Heart right ventricle (tissue), 16 donors: ENCODE results near the gene RNF103. TPM values are rescaled to one million over a fixed set of nuclear protein-coding genes. Genes with fewer than 3 reads are reported as not detected.
A peak's percentile ranks its signal among the peaks of the same experiment; 100 is the strongest.
"Not testable (repeated sequence)": the region's sequence is repeated elsewhere in the genome, so short reads cannot be mapped to it uniquely, and the experiment has no call there.

ENCODE experiments used
- ATAC-seq, 8 donors: fragments of 200-7000 bp; cut with Tn5 transposase; one replicate each; pipeline ENCODE4 v1.9.1; 2020; ENCODE audit warnings: mild to moderate bottlenecking in 8 of 8, moderate library complexity in 8 of 8, moderate number of reproducible peaks in 1 of 8
- DNase-seq, 2 donors: peaks; one replicate each; pipeline ENCODE4 v3.0.0-alpha.2; 2020
- H3K27ac ChIP-seq, 10 donors: fragments of 200-600 bp; sonication (generic) in 2 of 10; one replicate each; pipeline versions ENCODE4 v1.5.0 to v1.8.0; 2020 to 2022; ENCODE audit warnings: mild to moderate bottlenecking in 3 of 10
- H3K27me3 ChIP-seq, 7 donors: fragments of 200-600 bp; one replicate each; pipeline ENCODE4 v1.8.0; 2021 to 2022; ENCODE audit warnings: mild to moderate bottlenecking in 2 of 7
- H3K36me3 ChIP-seq, 9 donors: fragments of 200-600 bp; sonication (generic) in 1 of 9; one replicate each; pipeline versions ENCODE4 v1.5.0 to v1.8.0; 2020 to 2022; ENCODE audit warnings: mild to moderate bottlenecking in 2 of 9
- H3K4me1 ChIP-seq, 9 donors: fragments of 200-600 bp; sonication (generic) in 1 of 9; one replicate each; pipeline versions ENCODE4 v1.5.0 to v1.8.0; 2020 to 2022; ENCODE audit warnings: mild to moderate bottlenecking in 4 of 9
- H3K4me3 ChIP-seq, 10 donors: fragments of 200-600 bp; sonication (generic) in 2 of 10; one replicate each; pipeline versions ENCODE4 v1.5.0 to v1.8.0; 2020 to 2022; ENCODE audit warnings: mild to moderate bottlenecking in 7 of 10, moderate library complexity in 2 of 10
- H3K9me3 ChIP-seq, 11 donors: fragments of 200-600 bp in 10 of 11; sonication (generic) in 2 of 11; one replicate each; pipeline versions ENCODE4 v1.5.0 to v1.8.0; 2013 to 2022; ENCODE audit warnings: mild to moderate bottlenecking in 2 of 11, control low read depth in 1 of 11, moderate library complexity in 1 of 11
- CTCF ChIP-seq, 9 donors: fragments of 200-600 bp; sonication (generic) in 2 of 9; IDR thresholded peaks; one replicate each; pipeline versions ENCODE4 v1.5.0 to v1.8.0; 2021 to 2022; ENCODE audit warnings: antibody characterized with exemption in 9 of 9, mild to moderate bottlenecking in 5 of 9, moderate library complexity in 1 of 9
- WGBS, 2 donors: extraction: QIAGEN DNeasy Blood & Tissue Kit; methylation state at CpG; one replicate each; pipeline ENCODE4 v1.1.7; 2013; ENCODE audit warnings: inconsistent platforms in 1 of 2; 5-methylcytosine and 5-hydroxymethylcytosine counted together
- intact Hi-C, 10 donors: fragments of 100-400 bp; cut with DNase I; formaldehyde crosslinking; loops; one replicate each; pipeline versions ENCODE4 v1.11.1 to v1.14.2; 2022
- polyA plus RNA-seq, 2 donors: library from polyadenylated mRNA; stranded (reverse); fragments of 200-250 nt; gene quantifications; one replicate each; pipeline ENCODE4 v1.2.3, GENCODE V29; 2013
- total RNA-seq, 10 donors: library from RNA; stranded (reverse); fragmentation: NEBNext Ultra II Directional in 3 of 10; extraction: Animal tissue kit (Norgen Biotek cat#: 25700) in 3 of 10; gene quantifications; one replicate each; pipeline versions ENCODE4 v1.2.1 to v1.2.4, GENCODE V29; 2021 to 2023
- donor health status: Arrhythmogenic right ventricular cardiomyopathy.
- donor health status: ischemic (EF 13 %, LVEDD 7.1; RV severe dilation, severe dysfunction).
- donor health status: healthy with polysubstance abuse.
- donor health status: DM: no; HTN: yes; CAD: no.
- donor health status: DM: no; HTN: no; CAD: no.
- donor health status: ischemic (EF 25% LVEDD 6.9; RV normal size, moderate dysfunction).
- donor health status: ischemic (EF 25% LVEDD 5.7; RV mildly dilated, moderate dysfunction).
- donor health status: healthy.
- donor health status: DM: yes; HTN: yes; CAD: no.
- donor health status: Ischemic cardiomyopathy.
- donor health status: ischemic (EF 35%, LVEDD 5.7; RV mildly dilated, moderate dysfunction).
- donor health status: nonischemic (EF 11% LVEDD 7.7; RV severe dilation, severe dysfunction).
- donor health status: DM: yes; HTN: yes; CAD: no.
- donor health status: PGD.
- donor health status: ischemic (EF 29% LVEDD 5.4; RV normal size, mild dysfunction).
- donor health status: nonischemic (EF 23%, LVEDD 6.1; RV moderate dilation, normal function).

The RNF103 gene
- total and polyA plus RNA-seq, 12 donors: 31.8 to 83.0 (median 56.2) TPM

DNA sequence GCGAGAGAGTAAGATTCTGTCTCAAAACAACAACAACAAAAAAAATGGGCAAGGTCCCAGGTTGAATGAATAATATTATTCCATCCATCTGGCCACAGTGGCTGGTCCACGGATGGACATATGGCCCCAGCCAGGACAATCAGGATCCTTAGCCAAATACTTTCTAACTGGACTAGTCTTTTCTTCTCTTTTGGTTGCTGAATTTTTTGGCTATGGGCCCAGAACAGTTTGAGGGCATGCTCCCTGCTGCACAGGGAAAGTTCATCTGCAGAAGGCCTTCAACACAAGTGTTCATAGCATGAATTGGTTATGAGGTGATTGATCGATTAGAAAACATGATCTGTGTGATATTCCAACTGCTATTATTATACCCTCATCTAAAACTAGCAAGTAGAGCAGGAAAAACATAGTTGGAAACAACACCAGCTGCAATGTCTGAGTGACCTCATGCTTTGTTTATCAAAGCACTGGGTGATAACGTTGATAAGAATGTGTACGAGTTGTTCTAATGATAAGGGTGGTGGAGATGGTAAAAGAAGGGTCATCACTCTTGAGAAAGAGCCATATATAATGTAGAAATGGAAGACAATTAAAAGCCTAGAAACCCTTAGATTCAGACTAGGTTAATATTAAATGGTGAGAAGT, 47.8 kb upstream of the RNF103 start:
- WGBS, 2 donors: 25 to 26% methylated on average over 5 of the region's 5 CpGs
- DNase-seq (peak in 1 of 2 donors; percentile 24), ATAC-seq (peak in 6 of 8 donors; percentile 46 to 67 (median 59))
- no peak for TF ChIP-seq CTCF (IDR thresholded peaks at IDR 0.05)
- H3K4me1 ChIP-seq: peaks cover 2 to 30% (median 11%) of the 10 kb centered on the region in 9 donors
- peaks cover 0 to 8% (median 0%) of the 10 kb centered on the region in 11 donors for H3K9me3 ChIP-seq
- peak overlapping the region in 6 of 10 donors; percentile 9 to 43 (median 22) for H3K27ac ChIP-seq
- no peak overlapping the region for H3K4me3 ChIP-seq
- H3K36me3 ChIP-seq: no peaks in the 10 kb centered on the region
- intact Hi-C loops: no loop called here
- no peaks in the 10 kb centered on the region for H3K27me3 ChIP-seq

DNA sequence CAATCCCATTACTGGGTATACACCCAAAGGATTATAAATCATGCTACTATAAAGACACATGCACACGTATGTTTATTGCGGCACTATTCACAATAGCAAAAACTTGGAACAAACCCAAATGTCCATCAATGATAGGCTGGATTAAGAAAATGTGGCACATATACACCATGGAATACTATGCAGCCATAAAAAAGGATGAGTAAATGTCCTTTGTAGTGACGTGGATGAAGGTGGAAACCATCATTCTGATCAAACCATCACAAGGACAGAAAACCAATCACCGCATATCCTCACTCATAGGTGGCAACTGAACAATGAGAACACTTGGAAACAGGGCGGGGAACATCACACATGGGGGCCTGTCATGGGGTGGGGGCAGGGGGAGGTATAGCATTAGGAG, 45.7 kb upstream of the RNF103 start:
- H3K27me3 ChIP-seq, intact Hi-C loops, ATAC-seq, H3K36me3 ChIP-seq, H3K27ac ChIP-seq, DNase-seq, H3K9me3 ChIP-seq, H3K4me3 ChIP-seq: not testable (repeated sequence)
- peaks cover 2 to 19% (median 11%) of the 10 kb centered on the region in 9 donors for H3K4me1 ChIP-seq
- 85 to 96% methylated on average over 5 of the region's 5 CpGs for WGBS, 2 donors

- no peak overlapping the region for H3K27ac ChIP-seq
- DNase-seq (no peak), ATAC-seq (no peak)
- H3K27me3 ChIP-seq: no peaks in the 10 kb centered on the region
- TF ChIP-seq CTCF (IDR thresholded peaks at IDR 0.05): no peak
- H3K4me1 ChIP-seq: no peaks in the 10 kb centered on the region
- intact Hi-C loops: no loop called here
- peaks cover 0 to 8% (median 0%) of the 10 kb centered on the region in 11 donors for H3K9me3 ChIP-seq
- 94% methylated on average over 3 of the region's 3 CpGs for WGBS, 2 donors
- no peaks in the 10 kb centered on the region for H3K36me3 ChIP-seq
- no peak overlapping the region for H3K4me3 ChIP-seq
Observed at GRCh38 chr2:86661333-86661732, 37.7 kb upstream of the RNF103 start.

DNA sequence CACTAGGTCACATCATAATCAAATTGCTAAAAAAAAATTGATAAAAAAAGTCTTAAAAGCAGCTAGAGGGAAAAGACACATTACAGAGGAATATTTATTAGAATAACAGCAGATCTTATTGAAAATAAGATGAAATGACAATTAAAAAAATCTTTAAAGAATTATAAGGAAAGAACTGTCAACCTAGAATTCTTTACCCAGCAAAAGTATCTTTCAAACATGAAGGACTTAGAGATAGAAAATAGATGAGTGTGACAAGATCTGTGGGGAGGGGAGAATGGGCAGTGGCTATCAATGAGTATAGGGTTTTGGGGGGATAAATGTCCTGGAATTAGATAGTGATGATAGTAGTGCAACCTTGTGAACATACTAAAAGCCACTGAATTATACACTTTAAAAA, 26.5 kb upstream of the RNF103 start:
- H3K27ac ChIP-seq: no peak overlapping the region
- DNase-seq: no peak
- no peaks in the 10 kb centered on the region for H3K27me3 ChIP-seq
- H3K4me1 ChIP-seq: no peaks in the 10 kb centered on the region
- H3K36me3 ChIP-seq: no peaks in the 10 kb centered on the region
- intact Hi-C loops: no loop called here
- peaks cover 0 to 24% (median 15%) of the 10 kb centered on the region in 11 donors for H3K9me3 ChIP-seq
- no peak for ATAC-seq
- no peak for TF ChIP-seq CTCF (IDR thresholded peaks at IDR 0.05)
- no peak overlapping the region for H3K4me3 ChIP-seq
